Stimulated activated CD8-positive, alpha-beta memory T cell treated with anti-CD3 and anti-CD28 coated beads, Interleukin-7, amount 100 ng/mL, for 48 hours (primary cell): ENCODE data around the gene TRABD2B.
"Not testable (repeated sequence)": the region's sequence is repeated elsewhere in the genome, so short reads cannot be mapped to it uniquely, and the experiment has no call there.

Experiments used
- DNase-seq, 2 donors: peaks; one replicate each; pipeline ENCODE4 v3.0.0-alpha.2; 2020; ENCODE audit warnings: low read depth in 1 of 2; ENCODE audit errors: extremely low read depth in 1 of 2

The TRABD2B gene

GRCh38 chr1:47970882-47971281 is 26.3 kb downstream of the TRABD2B start:
- no peak for DNase-seq

DNA sequence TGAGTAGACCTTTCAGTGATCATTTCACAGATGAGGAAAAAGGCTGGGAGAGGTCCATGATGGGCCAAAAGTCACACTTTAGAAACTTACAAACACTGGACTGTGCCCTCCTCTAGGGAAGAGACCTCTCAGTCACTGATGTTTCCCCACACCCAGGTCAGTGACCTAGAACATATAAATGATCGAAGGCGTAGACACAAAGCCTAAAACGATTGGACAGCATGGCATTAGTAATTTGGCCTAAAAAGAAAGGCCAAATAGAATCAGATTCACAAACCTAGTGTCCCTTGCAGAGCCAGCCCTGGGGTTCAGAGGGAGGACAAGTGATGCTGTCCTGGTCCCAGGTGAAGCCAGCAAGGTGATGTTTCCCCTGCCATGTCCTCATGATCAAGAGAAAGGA is 27.7 kb downstream of the TRABD2B start:
- no peak for DNase-seq

- no peak for DNase-seq
Observed at GRCh38 chr1:47968556-47968888, 28.7 kb downstream of the TRABD2B start.

DNA sequence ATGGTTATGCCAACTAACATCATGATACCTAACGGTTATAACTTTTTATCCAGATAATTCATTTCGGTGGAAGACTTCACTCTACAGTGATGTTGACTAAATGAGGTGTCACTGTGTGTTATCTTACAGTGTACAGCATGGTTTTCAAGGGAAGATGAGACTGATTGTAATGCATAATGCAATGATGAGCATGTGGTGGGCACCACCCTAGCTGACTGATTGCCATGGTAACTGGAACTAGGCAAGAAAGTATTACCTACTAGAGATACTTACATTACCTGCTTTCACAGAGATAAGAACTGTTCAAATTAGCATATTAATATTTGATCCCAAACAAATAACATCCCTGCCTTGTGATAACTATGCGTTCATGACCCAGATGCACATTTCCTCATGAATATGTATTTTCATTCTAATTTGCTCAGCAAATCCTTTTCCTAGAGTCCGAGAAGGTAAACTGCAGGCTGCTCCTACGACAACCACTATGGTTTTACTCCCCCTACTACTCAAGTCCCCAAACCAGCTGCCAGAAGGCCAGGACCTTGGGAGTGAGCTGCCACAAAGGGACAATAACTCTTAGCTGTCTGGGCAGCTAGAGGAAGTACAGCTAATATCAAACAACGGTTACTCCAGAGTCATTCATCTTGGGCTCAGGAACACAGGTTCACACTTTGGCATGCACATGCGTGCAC is 29.2 kb downstream of the TRABD2B start:
- no peak for DNase-seq

- no peak for DNase-seq
Observed at GRCh38 chr1:47965816-47966215, 31.4 kb downstream of the TRABD2B start.

- DNase-seq = no peak
Observed at GRCh38 chr1:47964636-47965035, 32.5 kb downstream of the TRABD2B start.

GRCh38 chr1:47963568-47964358 is 33.4 kb downstream of the TRABD2B start:
- DNase-seq = no peak

DNA sequence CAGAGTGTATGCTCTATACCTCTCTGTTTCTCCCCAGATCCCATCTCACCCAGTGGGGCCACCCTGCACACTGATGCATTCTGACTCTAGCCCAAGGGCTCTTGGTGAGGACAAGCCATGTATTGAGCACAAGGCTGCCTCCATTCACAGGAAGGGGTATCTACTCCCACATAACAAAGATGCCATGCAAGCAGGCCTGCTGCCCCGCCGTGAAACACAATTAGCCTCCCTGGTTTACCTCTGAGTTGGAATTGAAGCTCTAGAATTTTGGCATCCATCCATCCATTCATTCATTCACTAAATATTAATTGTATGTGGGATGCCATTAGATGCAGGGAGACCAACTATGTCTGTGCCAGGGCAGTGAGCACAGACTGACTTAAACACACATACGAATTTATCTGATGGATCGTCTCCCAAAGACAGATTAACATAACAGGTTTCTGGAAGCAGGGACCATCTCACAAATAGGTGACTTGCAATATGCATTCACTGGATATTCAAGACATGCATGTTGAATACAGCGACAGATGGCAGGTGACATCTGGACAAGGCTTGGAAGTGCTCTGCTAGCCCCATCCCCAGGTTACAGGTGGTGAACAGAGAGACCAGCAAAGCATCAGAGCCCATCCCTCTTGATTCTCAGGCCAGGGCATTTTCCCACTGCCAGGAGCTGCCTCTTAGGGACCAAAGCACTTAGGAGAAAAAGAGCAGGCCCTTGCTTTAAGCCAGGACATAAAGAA is 34.3 kb downstream of the TRABD2B start:
- no peak for DNase-seq

GRCh38 chr1:47961835-47962234 is 35.4 kb downstream of the TRABD2B start:
- DNase-seq = not testable (repeated sequence)

DNA sequence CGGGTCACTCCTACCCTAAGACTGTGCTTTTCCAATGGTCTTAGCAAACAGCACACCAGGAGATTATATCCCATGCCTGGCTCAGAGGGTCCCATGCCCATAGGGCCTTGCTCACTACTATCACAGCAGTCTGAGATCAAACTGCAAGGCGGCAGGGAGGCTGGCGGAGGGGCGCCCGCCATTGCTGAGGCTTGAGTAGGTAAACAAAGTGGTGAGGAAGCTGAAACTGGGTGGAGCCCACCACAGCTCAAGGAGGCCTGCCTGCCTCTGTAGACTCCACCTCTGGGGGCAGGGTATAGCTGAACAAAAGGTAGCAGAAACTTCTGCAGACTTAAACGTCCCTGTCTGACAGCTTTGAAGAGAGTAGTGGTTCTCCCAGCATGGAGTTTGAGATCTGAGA is 40.7 kb downstream of the TRABD2B start:
- not testable (repeated sequence) for DNase-seq

- DNase-seq = no peak
Observed at GRCh38 chr1:47953661-47954060, 43.5 kb downstream of the TRABD2B start.

DNA sequence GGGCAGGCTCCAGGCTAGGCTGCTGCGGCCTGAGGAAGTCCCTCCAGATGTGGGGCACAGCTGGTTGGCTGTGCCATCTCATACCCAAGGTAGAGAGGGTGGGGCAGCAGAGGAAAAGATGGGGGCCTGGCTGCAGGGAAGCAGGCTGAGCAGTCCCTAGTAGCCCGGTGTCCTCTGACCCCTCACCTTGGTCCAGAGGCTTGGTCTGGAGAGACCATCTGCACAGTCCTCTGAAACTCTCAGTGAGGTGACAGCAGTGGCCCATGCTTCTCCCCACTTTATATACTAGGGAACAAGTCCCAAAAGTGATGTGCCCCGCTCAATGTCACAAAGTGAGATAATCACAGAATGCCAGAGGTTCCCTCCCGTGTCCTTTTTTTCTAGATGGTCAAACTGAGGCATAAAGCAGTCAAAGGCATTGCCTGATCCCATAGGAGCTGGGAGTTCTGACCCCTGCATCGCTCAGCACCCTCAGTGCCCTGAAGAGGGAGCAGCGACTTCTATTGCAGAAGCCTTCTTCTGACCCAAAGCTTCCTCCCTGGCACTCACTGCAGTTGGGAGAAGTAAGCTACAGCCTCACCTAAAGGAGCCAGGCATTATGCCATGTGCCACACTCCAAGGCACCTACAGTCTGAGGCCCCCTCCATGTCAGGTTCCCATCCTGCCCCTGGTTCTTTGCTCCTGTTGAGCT is 45.5 kb downstream of the TRABD2B start:
- DNase-seq = no peak

DNA sequence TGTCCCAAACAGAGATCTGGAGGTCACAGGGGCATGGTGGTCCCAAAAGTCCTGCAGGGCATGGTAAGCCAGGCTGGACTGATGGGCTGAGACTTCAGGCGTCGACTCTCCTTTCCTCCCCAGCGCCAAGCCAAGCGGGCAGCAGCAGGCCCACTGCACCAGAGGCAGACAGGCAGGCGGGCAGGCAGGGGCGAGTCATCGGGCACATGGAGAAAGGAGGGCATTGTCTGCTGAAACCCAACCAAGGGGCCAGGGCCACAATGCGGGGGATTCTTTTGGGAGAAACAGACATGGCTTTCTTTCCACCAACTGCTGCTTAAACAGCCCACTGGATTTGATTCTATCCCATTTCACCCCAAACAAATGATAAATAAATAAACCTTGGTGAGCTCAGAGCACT is 46.2 kb downstream of the TRABD2B start:
- DNase-seq = no peak

DNA sequence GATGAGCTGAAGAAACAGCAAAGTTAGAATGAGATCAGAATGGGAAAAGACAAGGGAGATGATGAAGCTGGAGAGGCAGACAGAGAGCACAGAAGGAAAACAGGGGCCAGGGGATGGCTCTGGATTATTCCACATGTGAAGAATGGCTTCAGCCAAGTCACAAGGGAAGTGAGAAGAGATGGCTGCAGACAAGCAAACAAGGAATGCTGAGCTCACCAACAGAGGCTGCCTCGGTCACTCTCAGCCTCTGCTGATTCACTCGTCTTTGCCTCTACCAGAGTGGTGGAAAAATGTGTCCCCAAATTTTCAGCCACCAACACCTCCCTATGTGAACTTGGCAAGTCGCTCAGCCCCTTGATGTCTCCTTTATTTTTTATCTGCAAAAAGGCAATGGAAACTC is 46.7 kb downstream of the TRABD2B start:
- no peak for DNase-seq

- DNase-seq = no peak
Observed at GRCh38 chr1:47948126-47948525, 49.1 kb downstream of the TRABD2B start.

DNA sequence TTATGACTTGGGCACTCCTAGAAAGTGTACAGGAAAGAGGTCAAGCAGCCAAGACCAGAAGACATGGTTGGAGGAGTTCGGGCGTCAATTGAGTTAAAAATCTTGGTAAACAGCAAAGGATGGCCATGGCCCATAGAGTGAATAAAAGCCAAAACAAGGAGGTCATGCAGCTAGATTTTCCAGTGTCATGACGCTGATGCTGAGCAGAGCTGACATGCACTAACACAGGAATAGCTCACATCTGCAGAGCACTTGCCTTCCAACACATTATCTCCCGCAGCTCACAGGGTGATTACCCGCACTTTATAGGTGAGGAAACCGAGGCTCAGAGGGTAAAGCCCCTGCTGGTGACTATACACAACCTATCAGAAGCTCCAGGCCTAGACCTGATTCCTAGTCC is 49.7 kb downstream of the TRABD2B start:
- DNase-seq = no peak

- no peak for DNase-seq
Observed at GRCh38 chr1:47944561-47944960, 52.6 kb downstream of the TRABD2B start.

DNA sequence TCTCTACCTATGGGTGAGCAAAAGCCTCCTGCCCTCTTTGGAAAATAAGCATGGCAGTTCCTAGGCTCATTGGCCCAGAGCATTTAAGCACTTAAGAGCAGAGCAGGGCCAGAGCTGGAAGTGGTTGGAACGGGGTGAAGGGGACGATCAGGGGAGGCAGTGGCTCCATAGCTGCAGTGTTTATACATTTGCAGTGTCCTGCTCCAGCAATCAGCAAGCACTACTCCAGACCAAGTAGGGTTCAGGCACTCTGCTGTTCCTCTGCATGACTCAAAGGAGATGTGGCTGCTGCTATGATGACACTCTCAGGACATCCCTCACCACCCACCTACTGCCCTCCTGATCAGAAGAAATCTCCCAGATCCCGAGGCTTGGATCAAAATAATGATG is 55.0 kb downstream of the TRABD2B start:
- no peak for DNase-seq

GRCh38 chr1:47941609-47942239 is 55.5 kb downstream of the TRABD2B start:
- no peak for DNase-seq

DNA sequence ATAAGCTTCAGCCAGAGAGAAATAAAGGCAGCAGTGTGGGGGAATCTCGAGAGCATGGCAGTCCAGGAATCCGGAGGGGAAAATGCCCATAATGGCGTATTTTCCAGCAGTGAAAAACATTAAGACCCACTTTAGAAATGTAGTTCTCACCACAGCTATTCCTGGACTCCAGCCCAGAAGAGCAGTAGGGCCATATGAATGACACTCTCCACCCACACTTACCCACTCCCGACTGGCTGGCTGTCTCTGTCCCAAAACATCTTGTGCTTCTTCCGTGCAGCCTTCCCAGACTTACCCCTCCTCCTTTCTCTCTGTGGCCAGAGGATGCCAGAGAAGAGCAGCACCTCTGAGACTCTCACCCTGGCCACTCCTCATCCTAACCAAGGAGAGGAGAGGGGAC is 56.4 kb downstream of the TRABD2B start:
- no peak for DNase-seq

- DNase-seq = no peak
Observed at GRCh38 chr1:47940326-47940725, 56.9 kb downstream of the TRABD2B start.
